ENCODE measurements around the gene NTRK3. TPM values are rescaled to one million over a fixed set of nuclear protein-coding genes. Genes with fewer than 3 reads are reported as not detected.
"Not testable (repeated sequence)": the region's sequence is repeated elsewhere in the genome, so short reads cannot be mapped to it uniquely, and the experiment has no call there.

The NTRK3 gene
- total and polyA plus RNA-seq, 8 donors = 4.1 to 9.8 (median 7.4) TPM

DNA sequence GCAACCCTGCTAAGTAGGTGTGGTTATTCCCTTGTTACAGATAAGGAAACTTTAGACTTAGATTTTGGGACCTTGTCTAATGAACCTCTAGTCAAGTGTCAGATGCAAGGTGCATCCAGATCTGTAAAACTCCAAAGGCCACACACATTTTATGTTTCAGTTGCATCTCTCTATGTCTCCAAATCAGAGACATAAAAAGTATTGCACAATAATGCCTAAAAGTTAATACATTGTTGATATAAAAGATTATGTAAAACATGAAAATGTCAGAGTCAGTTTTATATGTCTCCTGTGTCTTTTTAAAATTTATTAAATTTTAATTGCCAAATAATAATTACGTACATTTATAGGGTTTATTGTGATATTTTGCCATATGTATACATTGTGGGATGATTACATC is 408.5 kb downstream of the NTRK3 start:
- ATAC-seq (no peak), DNase-seq (no peak)
- Histone ChIP-seq H3K4me3 (no peak overlapping the region), H3K9me3 (no peaks in the 10 kb centered on the region), H3K27ac (no peak overlapping the region), H3K27me3 (no peaks in the 10 kb centered on the region), H3K36me3 (no peaks in the 10 kb centered on the region), H3K4me1 (no peaks in the 10 kb centered on the region)
- TF ChIP-seq, protein P1, sequence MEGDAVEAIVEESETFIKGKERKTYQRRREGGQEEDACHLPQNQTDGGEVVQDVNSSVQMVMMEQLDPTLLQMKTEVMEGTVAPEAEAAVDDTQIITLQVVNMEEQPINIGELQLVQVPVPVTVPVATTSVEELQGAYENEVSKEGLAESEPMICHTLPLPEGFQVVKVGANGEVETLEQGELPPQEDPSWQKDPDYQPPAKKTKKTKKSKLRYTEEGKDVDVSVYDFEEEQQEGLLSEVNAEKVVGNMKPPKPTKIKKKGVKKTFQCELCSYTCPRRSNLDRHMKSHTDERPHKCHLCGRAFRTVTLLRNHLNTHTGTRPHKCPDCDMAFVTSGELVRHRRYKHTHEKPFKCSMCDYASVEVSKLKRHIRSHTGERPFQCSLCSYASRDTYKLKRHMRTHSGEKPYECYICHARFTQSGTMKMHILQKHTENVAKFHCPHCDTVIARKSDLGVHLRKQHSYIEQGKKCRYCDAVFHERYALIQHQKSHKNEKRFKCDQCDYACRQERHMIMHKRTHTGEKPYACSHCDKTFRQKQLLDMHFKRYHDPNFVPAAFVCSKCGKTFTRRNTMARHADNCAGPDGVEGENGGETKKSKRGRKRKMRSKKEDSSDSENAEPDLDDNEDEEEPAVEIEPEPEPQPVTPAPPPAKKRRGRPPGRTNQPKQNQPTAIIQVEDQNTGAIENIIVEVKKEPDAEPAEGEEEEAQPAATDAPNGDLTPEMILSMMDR (IDR thresholded peaks at IDR 0.05) = no peak
- intact Hi-C loops (cut with DNase I) = no loop called here

DNA sequence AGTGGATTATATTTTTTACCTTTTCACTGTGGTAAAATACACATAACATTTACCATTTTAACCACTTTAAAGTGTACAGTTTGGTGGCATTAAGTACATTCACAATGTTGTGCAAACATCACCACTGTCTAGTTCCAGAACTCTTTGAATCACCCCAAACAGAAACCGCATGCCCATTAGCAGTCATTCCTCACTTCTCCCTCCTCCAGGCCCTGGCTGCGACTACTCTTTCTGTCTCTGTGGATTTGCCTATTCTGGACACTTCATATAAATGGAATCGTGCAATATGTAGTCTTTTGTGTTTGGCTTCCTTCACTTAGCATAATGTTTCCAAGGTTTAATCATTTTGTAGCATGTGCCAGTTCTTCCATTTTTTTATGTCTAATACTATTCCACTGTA is 409.8 kb downstream of the NTRK3 start:
- TF ChIP-seq, protein P1 (IDR thresholded peaks at IDR 0.05) = no peak
- Histone ChIP-seq H3K27ac (no peak overlapping the region), H3K4me1 (no peaks in the 10 kb centered on the region), H3K4me3 (no peak overlapping the region), H3K36me3 (no peaks in the 10 kb centered on the region), H3K27me3 (no peaks in the 10 kb centered on the region), H3K9me3 (no peaks in the 10 kb centered on the region)
- ATAC-seq (no peak), DNase-seq (no peak)
- intact Hi-C loops (cut with DNase I) = no loop called here

DNA sequence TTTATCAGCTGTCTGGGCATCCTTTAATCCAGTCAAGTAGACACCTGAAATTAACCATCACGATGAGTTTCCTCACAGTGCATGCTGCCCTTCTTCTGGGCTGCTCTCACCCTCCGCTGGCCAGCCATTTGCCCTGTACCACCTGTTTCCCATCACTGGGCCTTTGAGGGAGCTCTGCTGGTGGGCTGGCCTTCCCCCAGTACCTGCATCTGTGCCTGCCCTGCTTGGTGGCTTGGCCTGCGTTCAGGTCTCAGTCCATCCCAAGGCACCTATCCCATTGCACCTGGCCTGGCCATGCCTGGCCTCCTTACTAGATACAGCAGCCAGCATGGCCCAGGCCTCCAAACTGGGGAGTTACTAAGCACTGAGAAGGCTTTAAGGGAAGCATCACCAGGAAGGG is 413.2 kb downstream of the NTRK3 start:
- no peak overlapping the region for H3K4me3 ChIP-seq
- no peaks in the 10 kb centered on the region for H3K4me1 ChIP-seq
- H3K9me3 ChIP-seq = peaks cover 0 to 2% of the 10 kb centered on the region in 2 donors
- ATAC-seq (no peak), DNase-seq (no peak)
- no peaks in the 10 kb centered on the region for H3K27me3 ChIP-seq
- TF ChIP-seq, protein P1 (IDR thresholded peaks at IDR 0.05) = no peak
- intact Hi-C loops (cut with DNase I) = no loop called here
- H3K36me3 ChIP-seq = no peaks in the 10 kb centered on the region
- no peak overlapping the region for H3K27ac ChIP-seq

DNA sequence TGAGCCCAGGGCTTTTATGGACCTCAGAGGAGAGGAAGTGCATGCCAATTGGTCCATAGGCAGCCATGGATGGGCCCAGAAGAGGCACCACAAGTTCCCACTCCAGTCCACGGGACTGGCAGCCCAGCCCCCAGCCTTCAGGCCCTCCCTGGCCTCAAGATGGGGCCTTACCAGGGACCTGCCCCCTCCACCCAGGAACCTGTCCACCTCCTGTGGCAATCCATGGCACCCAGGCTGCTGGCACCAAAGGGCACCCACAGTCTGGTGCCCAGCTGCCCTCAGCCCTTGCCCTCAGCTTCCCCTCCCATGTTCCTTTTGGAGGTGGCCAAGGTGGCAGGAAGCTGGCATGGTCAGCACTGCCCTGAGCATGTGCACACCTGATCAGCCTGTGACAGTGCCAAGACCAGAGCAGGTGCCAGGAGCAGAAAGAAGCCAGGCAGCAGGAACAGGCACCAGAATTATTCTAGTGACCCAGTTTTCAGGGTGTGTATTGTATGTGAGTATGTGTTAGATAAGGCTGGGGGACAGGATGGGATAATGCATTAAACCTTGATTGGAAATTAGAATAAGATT is 415.0 kb downstream of the NTRK3 start:
- intact Hi-C loops (cut with DNase I) = no loop called here

DNA sequence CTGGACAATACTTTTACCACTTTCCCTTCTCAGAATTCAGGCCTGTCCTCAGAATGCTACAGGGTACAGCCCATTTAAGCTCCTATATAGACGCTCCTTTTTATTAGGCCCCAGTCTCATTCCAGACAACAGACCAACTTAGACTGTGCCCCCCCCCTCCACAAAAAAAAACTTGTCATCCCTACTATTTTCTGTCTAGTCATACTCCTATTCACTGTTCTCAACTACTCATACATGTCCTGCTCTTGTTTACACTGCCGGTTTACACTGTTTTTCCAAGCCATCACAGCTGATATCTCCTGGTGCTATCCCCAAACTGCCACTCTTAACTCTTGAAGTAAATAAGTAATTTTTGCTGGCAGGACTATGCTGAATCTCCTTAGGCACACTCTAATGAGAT is 420.7 kb downstream of the NTRK3 start:
- H3K36me3 ChIP-seq; intact Hi-C loops (cut with DNase I); H3K27me3 ChIP-seq; ATAC-seq; H3K9me3 ChIP-seq; DNase-seq; H3K27ac ChIP-seq; H3K4me3 ChIP-seq; H3K4me1 ChIP-seq: not testable (repeated sequence)

More for the DNA sequence above, 415.0 kb downstream of the NTRK3 start:
- DNase-seq (no peak), ATAC-seq (no peak)
- Histone ChIP-seq H3K27ac (no peak overlapping the region), H3K4me1 (no peaks in the 10 kb centered on the region), H3K4me3 (no peak overlapping the region), H3K9me3 (peaks cover 0 to 2% of the 10 kb centered on the region in 2 donors), H3K36me3 (no peaks in the 10 kb centered on the region), H3K27me3 (no peaks in the 10 kb centered on the region)
- TF ChIP-seq, protein P1 (IDR thresholded peaks at IDR 0.05) = no peak

DNA sequence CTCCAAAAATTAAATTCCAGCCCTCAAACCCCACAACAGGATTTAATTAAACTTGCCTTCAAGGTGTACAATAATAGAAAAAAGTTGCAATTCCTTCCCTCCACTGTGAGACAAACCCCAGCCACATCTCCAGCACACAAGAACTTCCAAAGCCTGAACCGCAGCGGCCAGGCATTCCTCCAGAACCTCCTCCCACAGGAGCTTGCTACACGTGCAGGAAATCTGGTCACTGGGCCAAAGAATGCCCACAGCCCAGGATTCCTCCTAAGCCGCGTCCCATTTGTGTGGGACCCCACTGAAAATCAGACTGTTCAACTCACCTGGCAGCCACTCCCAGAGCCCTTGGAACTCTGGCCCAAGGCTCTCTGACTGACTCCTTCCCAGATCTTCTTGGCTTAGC is 423.2 kb downstream of the NTRK3 start:
- H3K9me3 ChIP-seq; H3K4me3 ChIP-seq; ATAC-seq; H3K36me3 ChIP-seq; DNase-seq; intact Hi-C loops (cut with DNase I); H3K27me3 ChIP-seq; H3K4me1 ChIP-seq; H3K27ac ChIP-seq: not testable (repeated sequence)
